WTC11 (cell line): ENCODE measurements around the gene BTK. TPM values are rescaled to one million over a fixed set of nuclear protein-coding genes. Genes with fewer than 3 reads are reported as not detected.
A peak's percentile ranks its signal among the peaks of the same experiment; 100 is the strongest.

ENCODE experiments used
- ATAC-seq: fragments of 200-7000 bp; cut with Tn5 transposase; 2 replicates; pipeline ENCODE4 v1.10.0; 2021; ENCODE audit warnings: mild to moderate bottlenecking, moderate library complexity
- CTCF ChIA-PET: fragments of 300-600 bp; sonication (Branson Sonifier 250); formaldehyde crosslinking; loops from one replicate; lab custom pipeline; 2021; ENCODE audit warnings: antibody characterized with exemption; lab: Charles Lee
- POLR2A ChIA-PET: fragments of 350-600 bp; sonication (Branson Sonifier 250); formaldehyde crosslinking; loops from one replicate; lab custom pipeline; 2021; ENCODE audit warnings: antibody characterized with exemption; lab: Charles Lee
- DNase-seq: peaks from one replicate; pipeline ENCODE4 v3.0.0; 2021; ENCODE audit warnings: low spot score
- H3K27ac Mint-ChIP-seq: 2 replicates; pipeline ENCODE4 v1.8.0; 2021; ENCODE audit warnings: mixed read lengths
- H3K27me3 Mint-ChIP-seq: 2 replicates; pipeline ENCODE4 v1.8.0; 2021; ENCODE audit warnings: low read depth, mild to moderate bottlenecking, moderate library complexity, mixed read lengths
- H3K36me3 Mint-ChIP-seq: 2 replicates; pipeline ENCODE4 v1.8.0; 2021; ENCODE audit warnings: mixed read lengths
- H3K4me1 Mint-ChIP-seq: 2 replicates; pipeline ENCODE4 v1.8.0; 2022; ENCODE audit warnings: mixed read lengths
- H3K4me3 Mint-ChIP-seq: 2 replicates; pipeline ENCODE4 v1.8.0; 2021; ENCODE audit warnings: mild to moderate bottlenecking, moderate library complexity, mixed read lengths
- H3K9me3 Mint-ChIP-seq: 2 replicates; pipeline ENCODE4 v1.8.0; 2021; ENCODE audit warnings: mixed read lengths
- CREM ChIP-seq: sonication (generic); formaldehyde crosslinking; IDR thresholded peaks from 2 replicates; pipeline ENCODE4 v1.8.1; 2022; ENCODE audit warnings: mild to moderate bottlenecking, missing genetic modification reagents, moderate library complexity
- FOXK1 ChIP-seq: sonication (generic); formaldehyde crosslinking; IDR thresholded peaks from 2 replicates; pipeline ENCODE4 v1.8.0; 2022; ENCODE audit warnings: mild to moderate bottlenecking, moderate library complexity, missing genetic modification reagents
- FOXP1 ChIP-seq: sonication (generic); formaldehyde crosslinking; IDR thresholded peaks from 2 replicates; pipeline ENCODE4 v1.8.0; 2022; ENCODE audit warnings: missing genetic modification reagents, mild to moderate bottlenecking, moderate library complexity, borderline replicate concordance
- GABPB1 ChIP-seq: sonication (generic); formaldehyde crosslinking; IDR thresholded peaks from 2 replicates; pipeline ENCODE4 v1.8.1; 2023; ENCODE audit warnings: mild to moderate bottlenecking, missing genetic modification reagents
- GRHL2 ChIP-seq: fragments of 250-450 bp; sonication (Bioruptor Pico); IDR thresholded peaks from 2 replicates; pipeline ENCODE4 v1.8.0; 2022; ENCODE audit warnings: mild to moderate bottlenecking, moderate library complexity; ENCODE audit not compliant: insufficient replicate concordance, severe bottlenecking
- MAX ChIP-seq: sonication (generic); formaldehyde crosslinking; IDR thresholded peaks from 2 replicates; pipeline ENCODE4 v1.8.0; 2022; ENCODE audit warnings: mild to moderate bottlenecking, missing genetic modification reagents
- MYBL2 ChIP-seq: sonication (generic); formaldehyde crosslinking; IDR thresholded peaks from 2 replicates; pipeline ENCODE4 v1.8.1; 2023; ENCODE audit warnings: mild to moderate bottlenecking, moderate library complexity, missing genetic modification reagents
- NFATC4 ChIP-seq: fragments of 250-450 bp; sonication (Bioruptor Pico); IDR thresholded peaks from 2 replicates; pipeline ENCODE4 v1.9.0; 2021; ENCODE audit warnings: mild to moderate bottlenecking
- NFE2L1 ChIP-seq: sonication (generic); formaldehyde crosslinking; IDR thresholded peaks from 2 replicates; pipeline ENCODE4 v1.8.1; 2023; ENCODE audit warnings: missing genetic modification reagents
- NR2C2 ChIP-seq: sonication (generic); formaldehyde crosslinking; IDR thresholded peaks from 2 replicates; pipeline ENCODE4 v1.8.0; 2022; ENCODE audit warnings: mild to moderate bottlenecking, missing genetic modification reagents
- PRDM15 ChIP-seq: sonication (generic); formaldehyde crosslinking; IDR thresholded peaks from 2 replicates; pipeline ENCODE4 v1.8.0; 2022; ENCODE audit warnings: missing genetic modification reagents
- SP1 ChIP-seq: sonication (generic); formaldehyde crosslinking; conservative IDR thresholded peaks from 2 replicates; pipeline ENCODE4 v1.8.1; 2022; ENCODE audit warnings: missing genetic modification reagents
- TEAD4 ChIP-seq: sonication (generic); formaldehyde crosslinking; IDR thresholded peaks from 2 replicates; pipeline ENCODE4 v1.8.0; 2022; ENCODE audit warnings: mild to moderate bottlenecking, missing genetic modification reagents
- USF1 ChIP-seq: sonication (generic); formaldehyde crosslinking; IDR thresholded peaks from 2 replicates; pipeline ENCODE4 v1.8.0; 2022; ENCODE audit warnings: mild to moderate bottlenecking, missing genetic modification reagents
- ZBTB21 ChIP-seq: sonication (generic); formaldehyde crosslinking; IDR thresholded peaks from 2 replicates; pipeline ENCODE4 v1.8.1; 2023; ENCODE audit warnings: mild to moderate bottlenecking, missing genetic modification reagents, borderline replicate concordance
- ZNF396 ChIP-seq: fragments of 250-450 bp; sonication (Bioruptor Pico); IDR thresholded peaks from 2 replicates; pipeline ENCODE4 v1.8.0; 2021; ENCODE audit warnings: mild to moderate bottlenecking, moderate library complexity, borderline replicate concordance
- ZNF423 ChIP-seq: fragments of 250-450 bp; sonication (Bioruptor Pico); IDR thresholded peaks from 2 replicates; pipeline ENCODE4 v2.1.2; 2022; ENCODE audit warnings: mild to moderate bottlenecking, moderate library complexity
- total RNA-seq: library from RNA; stranded (reverse); gene quantifications from 3 replicates; pipeline ENCODE4 v1.2.3, GENCODE V29; 2021
- TF ChIP-seq, protein P1 (sequence below): sonication (generic); formaldehyde crosslinking; IDR thresholded peaks from 2 replicates; pipeline ENCODE4 v1.8.1; 2023; ENCODE audit warnings: mild to moderate bottlenecking, missing genetic modification reagents, moderate library complexity
- TF ChIP-seq, protein P2 (sequence below): sonication (generic); formaldehyde crosslinking; IDR thresholded peaks from 2 replicates; pipeline ENCODE4 v1.8.0; 2022; ENCODE audit warnings: mild to moderate bottlenecking, missing genetic modification reagents

The BTK gene
- total RNA-seq, 1 experiment from 2014 or later = 0.74 TPM

GRCh38 chrX:101349193-101349562 is 36.8 kb downstream of the BTK start:
- ChIA-PET CTCF (interaction anchor here (0.9 to 1.6 kb wide), 2 partner anchors 41 to 580 kb away, joined by 3 to 4 read pairs; partner anchors contain the start of gene RPL36A), POLR2A (interaction anchor here (1.3 kb wide), 1 partner anchor 41 kb away, joined by 4 read pairs; the partner anchor contains the start of gene RPL36A)
- ATAC-seq (peak; percentile 10; the same call in 1 of the 2 replicates), DNase-seq (no peak)
- Mint-ChIP-seq H3K36me3 (peaks cover 13% of the 10 kb centered on the region), H3K27ac (peak overlapping the region; percentile 72), H3K9me3 (no peaks in the 10 kb centered on the region), H3K27me3 (no peaks in the 10 kb centered on the region), H3K4me3 (peak overlapping the region; percentile 84), H3K4me1 (0 out of 2 replicates have a peak, but pooled peaks cover 2% of the 10 kb centered on the region)
- TF ChIP-seq ZNF396 (CRISPR knock-in tag) = no peak
- no peak for TF ChIP-seq MYBL2 (CRISPR knock-in tag)
- no peak for TF ChIP-seq ZNF423 (CRISPR knock-in tag)
- no peak for TF ChIP-seq TEAD4 (CRISPR knock-in tag)
- TF ChIP-seq CREM (CRISPR knock-in tag) = no peak

GRCh38 chrX:101348452-101349192 is 37.4 kb downstream of the BTK start, which contains the start of gene TIMM8A:
TIMM8A (minus strand) TSS chrX:101348742; CDS start chrX:101348664, 78 bp downstream.
- DNase-seq = peak; percentile 65
- Mint-ChIP-seq H3K4me1 (0 out of 2 replicates have a peak, but pooled peaks cover 2% of the 10 kb centered on the region), H3K27me3 (no peaks in the 10 kb centered on the region), H3K36me3 (peaks cover 16% of the 10 kb centered on the region), H3K9me3 (no peaks in the 10 kb centered on the region), H3K4me3 (peak within 1 kb of the TSS; percentile 84), H3K27ac (peak within 1 kb of the TSS; percentile 72)
- POLR2A ChIA-PET = interaction anchor here (0.6 to 1.3 kb wide), 2 partner anchors 42 kb away, joined by 4 read pairs; partner anchors contain the start of gene RPL36A
- peak; percentile 96 for ATAC-seq
- TF ChIP-seq GABPB1 (CRISPR knock-in tag) (0 out of 2 replicates have a peak, but pooled peaks have one; percentile 13), ZBTB21 (CRISPR knock-in tag) (no peak), FOXP1 (CRISPR knock-in tag) (peak; percentile 47; the same call in 1 of the 2 replicates), NFE2L1 (CRISPR knock-in tag) (peak; percentile 43; the same call in 1 of the 2 replicates), GRHL2 (CRISPR knock-in tag) (no peak), MAX (CRISPR knock-in tag) (peak; percentile 59; the same call in 1 of the 2 replicates), NR2C2 (CRISPR knock-in tag) (no peak), MYBL2 (CRISPR knock-in tag) (no peak), NFATC4 (CRISPR knock-in tag) (no peak), SP1 (peak; percentile 35; the same call in 1 of the 2 replicates), USF1 (CRISPR knock-in tag) (peak; percentile 87), FOXK1 (CRISPR knock-in tag) (0 out of 2 replicates have a peak, but pooled peaks have one; percentile 36), PRDM15 (CRISPR knock-in tag) (peak; percentile 50; the same call in 1 of the 2 replicates)
- TF ChIP-seq, protein P1, sequence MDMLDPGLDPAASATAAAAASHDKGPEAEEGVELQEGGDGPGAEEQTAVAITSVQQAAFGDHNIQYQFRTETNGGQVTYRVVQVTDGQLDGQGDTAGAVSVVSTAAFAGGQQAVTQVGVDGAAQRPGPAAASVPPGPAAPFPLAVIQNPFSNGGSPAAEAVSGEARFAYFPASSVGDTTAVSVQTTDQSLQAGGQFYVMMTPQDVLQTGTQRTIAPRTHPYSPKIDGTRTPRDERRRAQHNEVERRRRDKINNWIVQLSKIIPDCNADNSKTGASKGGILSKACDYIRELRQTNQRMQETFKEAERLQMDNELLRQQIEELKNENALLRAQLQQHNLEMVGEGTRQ (CRISPR knock-in tag) = peak; percentile 89
- TF ChIP-seq, protein P2, sequence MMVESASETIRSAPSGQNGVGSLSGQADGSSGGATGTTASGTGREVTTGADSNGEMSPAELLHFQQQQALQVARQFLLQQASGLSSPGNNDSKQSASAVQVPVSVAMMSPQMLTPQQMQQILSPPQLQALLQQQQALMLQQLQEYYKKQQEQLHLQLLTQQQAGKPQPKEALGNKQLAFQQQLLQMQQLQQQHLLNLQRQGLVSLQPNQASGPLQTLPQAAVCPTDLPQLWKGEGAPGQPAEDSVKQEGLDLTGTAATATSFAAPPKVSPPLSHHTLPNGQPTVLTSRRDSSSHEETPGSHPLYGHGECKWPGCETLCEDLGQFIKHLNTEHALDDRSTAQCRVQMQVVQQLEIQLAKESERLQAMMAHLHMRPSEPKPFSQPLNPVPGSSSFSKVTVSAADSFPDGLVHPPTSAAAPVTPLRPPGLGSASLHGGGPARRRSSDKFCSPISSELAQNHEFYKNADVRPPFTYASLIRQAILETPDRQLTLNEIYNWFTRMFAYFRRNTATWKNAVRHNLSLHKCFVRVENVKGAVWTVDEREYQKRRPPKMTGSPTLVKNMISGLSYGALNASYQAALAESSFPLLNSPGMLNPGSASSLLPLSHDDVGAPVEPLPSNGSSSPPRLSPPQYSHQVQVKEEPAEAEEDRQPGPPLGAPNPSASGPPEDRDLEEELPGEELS = peak; percentile 31; the same call in 1 of the 2 replicates
- CTCF ChIA-PET = interaction anchor here (0.9 to 1.6 kb wide), 3 partner anchors 10 to 580 kb away, joined by 3 to 4 read pairs (median 3); partner anchors contain the start of gene RPL36A
